ENCODE results near the gene RBKS. TPM values are rescaled to one million over a fixed set of nuclear protein-coding genes. Genes with fewer than 3 reads are reported as not detected.

The RBKS gene
- total RNA-seq, 1 donor from 2014 or later = 1.2 TPM

DNA sequence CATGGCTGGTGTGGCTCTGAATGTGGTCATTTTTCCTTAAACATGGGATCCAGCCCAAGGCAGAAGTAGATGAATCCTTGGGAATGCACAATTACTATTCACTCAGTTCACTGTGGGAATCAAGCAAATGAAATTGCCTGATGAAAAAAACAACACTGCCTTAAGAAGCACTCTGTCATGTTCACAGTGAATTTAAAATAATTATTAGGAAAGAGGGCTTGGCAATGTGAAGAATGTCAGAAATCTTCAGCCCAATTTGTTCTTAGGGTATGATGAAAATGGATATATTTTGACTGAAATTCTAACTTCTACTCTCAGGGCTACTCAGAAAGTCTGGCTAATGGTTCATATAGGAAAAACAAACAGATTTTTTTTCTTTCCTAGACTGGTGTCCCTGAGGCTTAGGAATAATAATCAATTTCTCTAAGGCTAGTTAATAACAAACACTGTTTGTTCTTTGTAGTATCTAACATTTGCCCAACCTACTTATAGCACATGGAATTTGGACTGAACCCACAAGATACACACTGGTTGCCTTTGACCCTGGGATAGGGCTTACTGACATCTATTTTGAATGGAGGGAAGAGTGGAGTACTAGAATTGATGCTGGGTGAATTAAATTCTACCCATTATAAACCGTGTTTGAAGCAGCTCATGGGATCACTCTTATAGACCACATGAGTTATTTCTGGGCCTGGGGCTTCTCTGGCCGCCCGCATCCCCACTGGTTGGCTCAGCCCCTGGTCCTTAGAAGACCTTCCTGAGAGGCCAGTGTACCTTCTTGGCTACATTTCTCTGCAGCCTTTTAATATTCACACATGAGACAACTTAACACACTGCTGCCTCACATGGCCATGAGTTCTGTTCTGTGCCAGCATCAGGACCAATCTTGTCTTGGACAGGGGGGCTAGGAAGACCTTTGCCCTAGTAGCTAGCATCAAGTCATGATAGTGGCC is 127.0 kb downstream of the RBKS start:
- no peaks in the 10 kb centered on the region for H3K9me3 Mint-ChIP-seq (ENCODE audit: unreplicated experiment)
- H3K27me3 Mint-ChIP-seq (ENCODE audit: unreplicated experiment) = peaks cover 4% of the 10 kb centered on the region
- DNase-seq = no peak
- H3K4me1 Mint-ChIP-seq (ENCODE audit: low read depth, unreplicated experiment) = no peaks in the 10 kb centered on the region
- H3K27ac Mint-ChIP-seq (ENCODE audit: unreplicated experiment) = no peak overlapping the region
- H3K4me3 Mint-ChIP-seq (ENCODE audit: unreplicated experiment) = no peak overlapping the region
- TF ChIP-seq, protein P1, sequence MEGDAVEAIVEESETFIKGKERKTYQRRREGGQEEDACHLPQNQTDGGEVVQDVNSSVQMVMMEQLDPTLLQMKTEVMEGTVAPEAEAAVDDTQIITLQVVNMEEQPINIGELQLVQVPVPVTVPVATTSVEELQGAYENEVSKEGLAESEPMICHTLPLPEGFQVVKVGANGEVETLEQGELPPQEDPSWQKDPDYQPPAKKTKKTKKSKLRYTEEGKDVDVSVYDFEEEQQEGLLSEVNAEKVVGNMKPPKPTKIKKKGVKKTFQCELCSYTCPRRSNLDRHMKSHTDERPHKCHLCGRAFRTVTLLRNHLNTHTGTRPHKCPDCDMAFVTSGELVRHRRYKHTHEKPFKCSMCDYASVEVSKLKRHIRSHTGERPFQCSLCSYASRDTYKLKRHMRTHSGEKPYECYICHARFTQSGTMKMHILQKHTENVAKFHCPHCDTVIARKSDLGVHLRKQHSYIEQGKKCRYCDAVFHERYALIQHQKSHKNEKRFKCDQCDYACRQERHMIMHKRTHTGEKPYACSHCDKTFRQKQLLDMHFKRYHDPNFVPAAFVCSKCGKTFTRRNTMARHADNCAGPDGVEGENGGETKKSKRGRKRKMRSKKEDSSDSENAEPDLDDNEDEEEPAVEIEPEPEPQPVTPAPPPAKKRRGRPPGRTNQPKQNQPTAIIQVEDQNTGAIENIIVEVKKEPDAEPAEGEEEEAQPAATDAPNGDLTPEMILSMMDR (IDR thresholded peaks at IDR 0.05; ENCODE audit: partially characterized antibody, unreplicated experiment) = no peak
- H3K36me3 Mint-ChIP-seq (ENCODE audit: unreplicated experiment) = no peaks in the 10 kb centered on the region

DNA sequence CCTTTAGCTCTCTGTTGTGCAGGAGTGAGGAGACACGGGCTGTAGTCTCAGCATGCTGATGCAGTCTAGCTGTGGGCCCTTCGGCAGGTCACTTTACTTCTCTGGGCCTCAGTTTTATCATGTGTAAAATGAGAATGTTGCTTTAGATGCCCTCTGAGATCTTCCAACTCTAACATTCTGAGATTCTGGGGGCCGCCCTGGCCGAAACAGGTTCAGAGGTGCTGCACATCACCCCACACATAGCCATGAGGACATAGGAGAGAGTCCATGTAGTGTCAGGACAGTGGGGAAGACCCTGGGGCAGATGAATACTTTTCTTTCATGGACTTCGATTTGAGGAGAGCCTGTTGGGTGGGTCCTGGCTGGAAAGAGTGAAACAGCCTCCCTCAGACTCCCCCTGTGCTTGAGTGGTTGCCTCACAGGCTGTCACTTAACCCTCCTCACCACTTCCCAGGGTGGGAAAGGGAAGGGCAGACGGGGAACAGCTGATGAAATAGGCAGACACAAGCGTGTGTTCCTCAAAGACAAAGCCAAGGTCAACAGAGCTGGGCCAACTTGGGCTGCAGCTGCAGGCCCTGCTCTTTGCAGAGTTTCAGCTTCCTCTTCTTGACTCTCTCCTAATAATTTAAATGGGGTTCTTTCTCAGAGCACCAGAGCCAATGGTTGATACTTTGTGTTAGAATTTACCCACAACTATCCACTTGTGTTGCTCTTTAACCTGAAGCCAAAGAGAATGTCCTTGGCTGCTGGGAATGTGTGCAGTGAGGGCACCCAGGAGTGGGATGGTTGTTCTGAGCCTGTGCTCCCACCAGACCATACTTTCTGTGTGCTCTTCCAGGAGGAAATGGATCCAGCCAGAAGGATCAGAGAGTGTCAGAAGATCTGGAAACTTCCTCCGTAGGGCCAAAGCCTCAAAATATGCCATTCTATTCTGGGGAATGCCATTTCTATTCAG is 133.4 kb downstream of the RBKS start:
- Mint-ChIP-seq H3K4me1 (ENCODE audit: low read depth, unreplicated experiment) (no peaks in the 10 kb centered on the region), H3K27me3 (ENCODE audit: unreplicated experiment) (no peaks in the 10 kb centered on the region), H3K4me3 (ENCODE audit: unreplicated experiment) (no peak overlapping the region), H3K36me3 (ENCODE audit: unreplicated experiment) (no peaks in the 10 kb centered on the region), H3K9me3 (ENCODE audit: unreplicated experiment) (no peaks in the 10 kb centered on the region), H3K27ac (ENCODE audit: unreplicated experiment) (no peak overlapping the region)
- DNase-seq = no peak
- TF ChIP-seq, protein P1 (IDR thresholded peaks at IDR 0.05; ENCODE audit: partially characterized antibody, unreplicated experiment) = no peak

DNA sequence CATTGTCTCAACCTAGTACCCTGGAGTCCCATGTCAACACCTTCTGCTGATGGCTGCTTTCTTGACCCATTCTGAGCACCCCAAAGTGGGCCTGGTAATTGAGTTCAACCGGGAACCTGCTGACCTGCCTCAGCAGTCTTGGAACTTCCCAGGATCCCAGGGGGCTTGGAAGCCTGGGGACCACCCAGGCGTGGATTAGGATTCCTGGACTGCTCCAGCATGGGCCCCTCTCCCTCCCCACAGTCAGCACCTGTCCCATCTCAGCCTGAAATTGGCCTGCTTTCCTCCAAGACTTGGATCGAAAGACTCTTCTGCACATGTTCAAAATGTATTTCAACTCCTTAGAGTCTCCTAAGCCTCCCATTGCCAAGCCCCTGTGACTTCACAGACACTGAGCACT is 134.1 kb downstream of the RBKS start:
- DNase-seq = no peak
- no peak overlapping the region for H3K4me3 Mint-ChIP-seq (ENCODE audit: unreplicated experiment)
- no peaks in the 10 kb centered on the region for H3K4me1 Mint-ChIP-seq (ENCODE audit: low read depth, unreplicated experiment)
- H3K27me3 Mint-ChIP-seq (ENCODE audit: unreplicated experiment) = peaks cover 2% of the 10 kb centered on the region
- no peak overlapping the region for H3K27ac Mint-ChIP-seq (ENCODE audit: unreplicated experiment)
- H3K36me3 Mint-ChIP-seq (ENCODE audit: unreplicated experiment) = no peaks in the 10 kb centered on the region
- no peaks in the 10 kb centered on the region for H3K9me3 Mint-ChIP-seq (ENCODE audit: unreplicated experiment)
- TF ChIP-seq, protein P1 (IDR thresholded peaks at IDR 0.05; ENCODE audit: partially characterized antibody, unreplicated experiment) = no peak

DNA sequence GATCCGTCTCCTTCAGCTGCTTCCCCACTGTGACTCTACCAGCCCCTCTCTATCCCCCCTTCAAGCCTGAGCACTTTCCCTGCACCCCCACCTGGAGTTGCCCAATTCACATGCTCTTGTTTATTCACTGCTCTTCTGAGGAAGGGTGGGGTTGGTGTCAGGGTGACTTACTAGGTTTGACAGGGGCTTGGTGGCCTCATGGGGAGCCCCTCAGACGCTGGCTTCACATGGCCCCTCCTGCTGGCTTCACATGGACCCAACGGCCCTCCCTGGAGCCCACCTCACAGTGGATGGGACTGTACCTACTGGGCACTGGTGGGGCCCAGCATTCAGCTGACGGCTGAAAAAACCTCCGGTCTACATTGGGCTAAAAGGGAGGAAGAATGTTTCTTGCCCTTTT is 135.4 kb downstream of the RBKS start:
- no peaks in the 10 kb centered on the region for H3K4me1 Mint-ChIP-seq (ENCODE audit: low read depth, unreplicated experiment)
- no peaks in the 10 kb centered on the region for H3K36me3 Mint-ChIP-seq (ENCODE audit: unreplicated experiment)
- no peaks in the 10 kb centered on the region for H3K9me3 Mint-ChIP-seq (ENCODE audit: unreplicated experiment)
- TF ChIP-seq, protein P1 (IDR thresholded peaks at IDR 0.05; ENCODE audit: partially characterized antibody, unreplicated experiment) = no peak
- H3K27ac Mint-ChIP-seq (ENCODE audit: unreplicated experiment) = no peak overlapping the region
- H3K27me3 Mint-ChIP-seq (ENCODE audit: unreplicated experiment) = peaks cover 2% of the 10 kb centered on the region
- no peak for DNase-seq
- H3K4me3 Mint-ChIP-seq (ENCODE audit: unreplicated experiment) = no peak overlapping the region

Data from glutamatergic neuron (in vitro differentiated cells).